ENCODE measurements around the gene FAM168B.

DNA sequence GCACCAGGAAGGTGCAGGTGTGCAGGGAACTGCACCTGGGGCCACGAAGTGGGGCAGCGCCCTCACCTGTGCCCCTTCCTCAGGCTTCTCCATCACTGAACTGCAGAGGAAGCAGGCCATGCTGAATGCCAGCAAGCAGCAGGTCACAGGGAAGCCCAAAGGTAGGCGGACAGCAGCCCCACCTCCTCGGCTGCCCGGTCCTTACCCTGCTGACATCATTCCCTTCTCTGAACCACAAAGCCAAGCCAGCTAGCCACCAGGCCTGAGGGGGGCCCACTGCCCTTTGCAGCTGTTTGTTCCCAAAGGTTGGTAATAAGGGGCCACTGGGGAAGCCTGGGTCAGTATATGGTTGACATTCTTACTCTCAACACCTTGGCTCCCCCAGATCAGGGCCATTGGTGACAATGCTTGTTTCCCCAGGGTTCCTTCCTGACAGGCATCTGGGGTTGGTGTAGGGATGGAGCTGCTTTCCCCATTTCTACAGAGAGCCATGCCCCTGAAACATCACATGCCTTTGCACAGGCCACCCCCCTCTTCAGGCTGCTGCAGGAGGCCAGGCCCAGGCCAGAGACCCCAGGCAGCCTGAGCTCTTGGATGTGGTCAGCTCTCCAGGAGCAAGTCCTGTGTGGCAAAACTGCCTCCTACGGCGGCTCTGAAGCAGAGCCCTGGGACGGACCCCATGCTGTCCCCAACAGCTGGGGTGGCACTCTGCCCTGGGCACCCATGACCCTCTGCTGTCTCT, 47.8 kb downstream of the FAM168B start:
- TF ChIP-seq, protein P1, sequence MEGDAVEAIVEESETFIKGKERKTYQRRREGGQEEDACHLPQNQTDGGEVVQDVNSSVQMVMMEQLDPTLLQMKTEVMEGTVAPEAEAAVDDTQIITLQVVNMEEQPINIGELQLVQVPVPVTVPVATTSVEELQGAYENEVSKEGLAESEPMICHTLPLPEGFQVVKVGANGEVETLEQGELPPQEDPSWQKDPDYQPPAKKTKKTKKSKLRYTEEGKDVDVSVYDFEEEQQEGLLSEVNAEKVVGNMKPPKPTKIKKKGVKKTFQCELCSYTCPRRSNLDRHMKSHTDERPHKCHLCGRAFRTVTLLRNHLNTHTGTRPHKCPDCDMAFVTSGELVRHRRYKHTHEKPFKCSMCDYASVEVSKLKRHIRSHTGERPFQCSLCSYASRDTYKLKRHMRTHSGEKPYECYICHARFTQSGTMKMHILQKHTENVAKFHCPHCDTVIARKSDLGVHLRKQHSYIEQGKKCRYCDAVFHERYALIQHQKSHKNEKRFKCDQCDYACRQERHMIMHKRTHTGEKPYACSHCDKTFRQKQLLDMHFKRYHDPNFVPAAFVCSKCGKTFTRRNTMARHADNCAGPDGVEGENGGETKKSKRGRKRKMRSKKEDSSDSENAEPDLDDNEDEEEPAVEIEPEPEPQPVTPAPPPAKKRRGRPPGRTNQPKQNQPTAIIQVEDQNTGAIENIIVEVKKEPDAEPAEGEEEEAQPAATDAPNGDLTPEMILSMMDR (conservative IDR thresholded peaks at IDR 0.05), result no peak
- TF ChIP-seq ZFX (IDR thresholded peaks at IDR 0.05), result no peak
